OCI-LY3 (cell line): Measurements from ENCODE around the gene HS3ST2.

ENCODE experiments used
- EZH2phosphoT487 ChIP-seq: fragments of 200-600 bp; shearing (Covaris generic); IDR thresholded peaks from 2 replicates; pipeline ENCODE4 v1.6.1; 2018; ENCODE audit warnings: antibody characterized with exemption, mixed run types, low read depth
- TF ChIP-seq, protein P1 (sequence below): fragments of 200-600, 300-600 bp; sonication (generic); IDR thresholded peaks from 2 replicates; pipeline ENCODE4 v1.5.1; 2014; ENCODE audit warnings: antibody characterized with exemption, low read length, low read depth

DNA sequence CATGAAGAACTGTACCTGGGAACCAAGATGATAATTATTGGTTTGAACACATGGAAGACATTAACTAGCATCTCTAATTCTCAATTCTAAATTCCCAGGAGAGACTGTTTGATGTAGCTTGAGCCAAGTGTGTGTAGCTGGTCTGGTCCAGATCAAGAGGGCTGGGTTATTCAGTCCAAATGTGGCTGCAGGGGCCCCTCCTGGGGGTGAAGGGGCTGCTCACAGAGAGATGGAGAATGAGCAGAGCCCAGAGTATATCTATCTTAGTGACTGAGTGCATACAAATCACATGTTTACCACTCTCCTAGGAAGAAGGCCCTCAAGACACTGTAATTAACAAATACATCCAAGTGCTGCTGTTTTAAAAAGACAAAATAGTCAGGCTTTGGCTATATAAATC lies 50.4 kb downstream of the HS3ST2 start:
- TF ChIP-seq EZH2phosphoT487 = no peak
- TF ChIP-seq, protein P1, sequence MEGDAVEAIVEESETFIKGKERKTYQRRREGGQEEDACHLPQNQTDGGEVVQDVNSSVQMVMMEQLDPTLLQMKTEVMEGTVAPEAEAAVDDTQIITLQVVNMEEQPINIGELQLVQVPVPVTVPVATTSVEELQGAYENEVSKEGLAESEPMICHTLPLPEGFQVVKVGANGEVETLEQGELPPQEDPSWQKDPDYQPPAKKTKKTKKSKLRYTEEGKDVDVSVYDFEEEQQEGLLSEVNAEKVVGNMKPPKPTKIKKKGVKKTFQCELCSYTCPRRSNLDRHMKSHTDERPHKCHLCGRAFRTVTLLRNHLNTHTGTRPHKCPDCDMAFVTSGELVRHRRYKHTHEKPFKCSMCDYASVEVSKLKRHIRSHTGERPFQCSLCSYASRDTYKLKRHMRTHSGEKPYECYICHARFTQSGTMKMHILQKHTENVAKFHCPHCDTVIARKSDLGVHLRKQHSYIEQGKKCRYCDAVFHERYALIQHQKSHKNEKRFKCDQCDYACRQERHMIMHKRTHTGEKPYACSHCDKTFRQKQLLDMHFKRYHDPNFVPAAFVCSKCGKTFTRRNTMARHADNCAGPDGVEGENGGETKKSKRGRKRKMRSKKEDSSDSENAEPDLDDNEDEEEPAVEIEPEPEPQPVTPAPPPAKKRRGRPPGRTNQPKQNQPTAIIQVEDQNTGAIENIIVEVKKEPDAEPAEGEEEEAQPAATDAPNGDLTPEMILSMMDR = no peak
